HG03139 (cell line): ENCODE measurements around the gene SEMA6D.

Experiments used
- ATAC-seq: cut with Tn5 transposase; IDR thresholded peaks from one replicate; pipeline ENCODE4 v1.9.1; 2021; ENCODE audit not compliant: unreplicated experiment

The SEMA6D gene

GRCh38 chr15:47822048-47822447 lies 104.7 kb downstream of the SEMA6D start:
- ATAC-seq = no peak
